Endometrial microvascular endothelial cells (primary cell): Measurements from ENCODE around the gene ZC3HAV1. TPM values are rescaled to one million over a fixed set of nuclear protein-coding genes. Genes with fewer than 3 reads are reported as not detected.

ENCODE experiments used
- total RNA-seq: library from RNA; depleted of rRNA; stranded (reverse); fragments of >200 nt; gene quantifications from one replicate; pipeline ENCODE4 v1.2.3, GENCODE V29; 2015; ENCODE audit errors: inconsistent ontology term

Gene ZC3HAV1
- total RNA-seq, 1 donor from 2014 or later, result 48.1 TPM

Other genes starting within 250 kb of the ZC3HAV1 start
- gene KIAA1549, start 128.3 kb downstream of the ZC3HAV1 start, total RNA-seq, result 4.9 TPM
- gene ZC3HAV1L, start 73.7 kb downstream of the ZC3HAV1 start, total RNA-seq, result 12.0 TPM
- 3.1 TPM for gene UBN2, start 121.5 kb upstream of the ZC3HAV1 start, total RNA-seq
- gene FMC1, start 231.6 kb upstream of the ZC3HAV1 start, total RNA-seq, result 9.7 TPM